HG03439 (cell line): ENCODE data around the gene TTI1.
"Not testable (repeated sequence)": the region's sequence is repeated elsewhere in the genome, so short reads cannot be mapped to it uniquely, and the experiment has no call there.

Experiments
- ATAC-seq: cut with Tn5 transposase; IDR thresholded peaks from one replicate; pipeline ENCODE4 v1.9.1; 2021; ENCODE audit warnings: mild to moderate bottlenecking, moderate library complexity; ENCODE audit not compliant: unreplicated experiment

Gene TTI1

GRCh38 chr20:37970856-37971245, 62.4 kb downstream of the TTI1 start:
- ATAC-seq: no peak

GRCh38 chr20:37969949-37970855, 63.1 kb downstream of the TTI1 start:
- no peak for ATAC-seq

- ATAC-seq: no peak
Measured at GRCh38 chr20:37968841-37969401, 64.3 kb downstream of the TTI1 start.

- ATAC-seq: not testable (repeated sequence)
Measured at GRCh38 chr20:37963483-37963882, 69.8 kb downstream of the TTI1 start.

GRCh38 chr20:37961066-37961465, 72.2 kb downstream of the TTI1 start:
- no peak for ATAC-seq

- ATAC-seq: no peak
Measured at GRCh38 chr20:37958856-37959520, 74.3 kb downstream of the TTI1 start.

GRCh38 chr20:37956107-37956585, 77.1 kb downstream of the TTI1 start:
- no peak for ATAC-seq

GRCh38 chr20:37955511-37955910, 77.7 kb downstream of the TTI1 start:
- no peak for ATAC-seq

- no peak for ATAC-seq
Measured at GRCh38 chr20:37954626-37955025, 78.6 kb downstream of the TTI1 start.

- ATAC-seq: no peak
Measured at GRCh38 chr20:37954190-37954589, 79.1 kb downstream of the TTI1 start.

GRCh38 chr20:37948956-37949355, 84.3 kb downstream of the TTI1 start:
- ATAC-seq: no peak

- ATAC-seq: no peak
Measured at GRCh38 chr20:37947943-37948342, 85.3 kb downstream of the TTI1 start.

- no peak for ATAC-seq
Measured at GRCh38 chr20:37946946-37947345, 86.3 kb downstream of the TTI1 start.

GRCh38 chr20:37945091-37945547, 88.1 kb downstream of the TTI1 start:
- no peak for ATAC-seq

GRCh38 chr20:37944456-37944981, 88.7 kb downstream of the TTI1 start:
- ATAC-seq: no peak

- no peak for ATAC-seq
Measured at GRCh38 chr20:37943501-37944455, 89.5 kb downstream of the TTI1 start.

GRCh38 chr20:37943033-37943432, 90.2 kb downstream of the TTI1 start:
- ATAC-seq: no peak

GRCh38 chr20:37941992-37942391, 91.3 kb downstream of the TTI1 start:
- ATAC-seq: no peak

GRCh38 chr20:37941332-37941731, 91.9 kb downstream of the TTI1 start:
- ATAC-seq: no peak

GRCh38 chr20:37940858-37941257, 92.4 kb downstream of the TTI1 start:
- no peak for ATAC-seq
